GM06990 (cell line): Measurements from ENCODE around the gene PHACTR1.

Experiments
- DNase-seq: peaks from one replicate; pipeline ENCODE4 v3.0.0-alpha.2; 2011; ENCODE audit not compliant: insufficient read length; ENCODE audit errors: extremely low read depth
- H3K27me3 ChIP-seq: replicated peaks from 2 replicates; pipeline ENCODE4 v1.6.0; 2011; ENCODE audit warnings: low read length; ENCODE audit not compliant: control insufficient read depth, insufficient read depth
- H3K36me3 ChIP-seq: 2 replicates; pipeline ENCODE4 v1.5.1; 2011; ENCODE audit warnings: low read length; ENCODE audit not compliant: control insufficient read depth, insufficient read depth
- H3K4me3 ChIP-seq: replicated peaks from 2 replicates; pipeline ENCODE4 v1.5.1; 2011; ENCODE audit warnings: low read depth, mild to moderate bottlenecking, control low read depth, low read length
- TF ChIP-seq, protein P1 (sequence below): IDR thresholded peaks from 2 replicates; pipeline ENCODE4 v1.5.1; 2011; ENCODE audit warnings: low read length, control low read depth, mild to moderate bottlenecking, inconsistent platforms; ENCODE audit not compliant: insufficient read depth, poor library complexity, severe bottlenecking

The PHACTR1 gene

DNA sequence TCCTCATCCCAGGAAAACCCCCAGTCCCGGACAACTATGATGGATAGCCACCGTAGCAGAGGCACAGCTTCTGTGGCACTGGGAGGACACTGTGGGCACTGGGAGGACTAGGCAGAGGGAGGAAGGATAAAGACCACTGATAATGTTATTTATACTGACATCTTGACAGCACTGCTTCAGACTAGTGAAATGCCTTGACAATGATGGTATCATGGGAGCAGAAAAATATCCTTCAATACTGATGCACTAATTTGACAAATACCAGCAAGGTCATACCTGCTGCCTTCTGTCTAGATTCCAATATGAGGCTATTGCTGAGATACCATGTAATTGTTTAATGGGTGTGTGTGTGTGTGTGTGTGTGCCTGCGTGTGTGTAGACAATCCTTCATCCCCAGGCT lies 148.6 kb downstream of the PHACTR1 start:
- TF ChIP-seq, protein P1, sequence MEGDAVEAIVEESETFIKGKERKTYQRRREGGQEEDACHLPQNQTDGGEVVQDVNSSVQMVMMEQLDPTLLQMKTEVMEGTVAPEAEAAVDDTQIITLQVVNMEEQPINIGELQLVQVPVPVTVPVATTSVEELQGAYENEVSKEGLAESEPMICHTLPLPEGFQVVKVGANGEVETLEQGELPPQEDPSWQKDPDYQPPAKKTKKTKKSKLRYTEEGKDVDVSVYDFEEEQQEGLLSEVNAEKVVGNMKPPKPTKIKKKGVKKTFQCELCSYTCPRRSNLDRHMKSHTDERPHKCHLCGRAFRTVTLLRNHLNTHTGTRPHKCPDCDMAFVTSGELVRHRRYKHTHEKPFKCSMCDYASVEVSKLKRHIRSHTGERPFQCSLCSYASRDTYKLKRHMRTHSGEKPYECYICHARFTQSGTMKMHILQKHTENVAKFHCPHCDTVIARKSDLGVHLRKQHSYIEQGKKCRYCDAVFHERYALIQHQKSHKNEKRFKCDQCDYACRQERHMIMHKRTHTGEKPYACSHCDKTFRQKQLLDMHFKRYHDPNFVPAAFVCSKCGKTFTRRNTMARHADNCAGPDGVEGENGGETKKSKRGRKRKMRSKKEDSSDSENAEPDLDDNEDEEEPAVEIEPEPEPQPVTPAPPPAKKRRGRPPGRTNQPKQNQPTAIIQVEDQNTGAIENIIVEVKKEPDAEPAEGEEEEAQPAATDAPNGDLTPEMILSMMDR, result no peak
- DNase-seq, result no peak
- no peak overlapping the region for H3K4me3 ChIP-seq
- H3K36me3 ChIP-seq, result no peaks in the 10 kb centered on the region
- no peaks in the 10 kb centered on the region for H3K27me3 ChIP-seq

DNA sequence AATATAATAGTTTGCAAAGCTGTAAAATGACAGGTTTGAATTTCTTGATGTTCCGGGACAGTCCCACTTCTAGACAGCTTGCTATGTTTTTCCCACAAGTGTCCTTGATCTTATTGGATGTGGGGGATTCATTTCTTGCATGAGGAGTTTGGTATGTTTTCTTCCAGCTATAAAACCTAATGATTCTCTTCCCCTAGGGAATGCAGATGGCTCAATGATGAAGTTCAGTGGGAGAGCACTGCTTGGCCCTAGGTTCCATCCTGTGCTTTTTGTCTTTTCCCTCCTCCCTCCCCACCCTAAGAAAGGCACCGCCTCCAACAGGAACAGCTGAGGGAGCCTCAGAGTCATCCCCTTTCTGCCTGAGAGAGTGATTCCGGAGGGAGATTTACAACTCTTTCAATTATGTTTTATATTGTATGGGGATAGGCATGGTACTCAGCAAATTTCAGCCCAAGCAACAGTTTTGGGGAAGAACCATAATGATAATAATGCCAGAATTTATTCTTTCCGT lies 149.2 kb downstream of the PHACTR1 start:
- no peak overlapping the region for H3K4me3 ChIP-seq
- DNase-seq, result no peak
- no peaks in the 10 kb centered on the region for H3K36me3 ChIP-seq
- no peaks in the 10 kb centered on the region for H3K27me3 ChIP-seq
- TF ChIP-seq, protein P1, result no peak

DNA sequence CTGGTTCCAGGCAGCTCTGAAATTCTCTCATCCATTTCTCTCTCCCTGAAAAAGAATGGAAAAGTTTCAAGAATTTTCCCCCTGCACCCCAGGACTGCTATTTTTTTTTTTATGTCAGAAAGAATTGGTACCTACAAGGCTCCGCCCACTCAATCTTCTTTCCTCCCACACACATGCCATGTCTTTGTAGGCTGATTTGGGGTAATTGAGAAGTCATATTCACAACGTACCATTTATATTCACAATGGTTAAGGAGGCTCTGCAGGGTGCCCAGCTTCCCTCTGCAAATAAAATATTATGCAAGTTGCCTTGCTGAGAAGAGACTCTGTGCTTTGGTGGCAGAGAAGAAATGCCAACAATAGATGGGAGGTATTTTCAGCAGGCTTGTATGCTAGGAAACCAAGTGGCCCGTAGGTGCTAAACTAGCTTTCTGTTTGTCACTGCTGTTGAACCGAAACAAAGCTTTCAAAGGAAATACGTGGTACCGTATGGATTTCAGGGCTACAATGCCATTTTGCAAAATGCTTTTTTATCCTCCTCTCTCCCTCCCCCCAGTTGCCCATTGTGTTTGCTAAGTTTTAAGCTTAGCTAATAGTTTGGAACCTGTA lies 150.0 kb downstream of the PHACTR1 start:
- H3K36me3 ChIP-seq, result no peaks in the 10 kb centered on the region
- TF ChIP-seq, protein P1, result no peak
- no peak for DNase-seq
- no peak overlapping the region for H3K4me3 ChIP-seq
- H3K27me3 ChIP-seq, result no peaks in the 10 kb centered on the region

DNA sequence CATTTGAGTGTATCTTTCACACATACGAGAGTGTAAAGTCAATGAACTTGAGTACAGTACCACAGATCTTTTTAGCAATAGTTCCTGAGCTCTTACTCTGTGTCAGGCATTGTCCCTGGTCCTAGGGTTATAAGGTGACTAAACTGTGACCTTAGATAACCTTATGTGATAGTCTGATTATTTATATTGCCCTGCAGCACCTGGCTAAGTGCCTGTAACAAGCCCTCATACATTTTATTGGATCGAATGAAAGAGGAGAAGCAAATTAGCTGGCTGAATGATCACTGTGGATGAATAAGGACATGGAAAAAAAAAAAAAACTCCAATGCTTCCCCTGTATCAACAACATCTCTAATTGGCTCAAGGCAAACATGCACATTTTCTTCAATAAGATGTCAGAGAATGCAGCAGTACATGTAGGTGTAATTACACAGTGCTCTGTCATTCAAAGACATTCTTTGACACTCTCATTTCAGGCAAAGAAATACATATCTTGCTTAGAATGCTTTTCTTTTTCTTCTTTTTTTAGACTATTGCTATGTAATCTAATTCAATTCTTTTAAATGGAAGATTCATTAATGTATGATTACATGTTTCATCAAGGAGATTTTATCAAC lies 153.4 kb downstream of the PHACTR1 start:
- no peaks in the 10 kb centered on the region for H3K36me3 ChIP-seq
- no peak for DNase-seq
- TF ChIP-seq, protein P1, result no peak
- no peaks in the 10 kb centered on the region for H3K27me3 ChIP-seq
- H3K4me3 ChIP-seq, result no peak overlapping the region

DNA sequence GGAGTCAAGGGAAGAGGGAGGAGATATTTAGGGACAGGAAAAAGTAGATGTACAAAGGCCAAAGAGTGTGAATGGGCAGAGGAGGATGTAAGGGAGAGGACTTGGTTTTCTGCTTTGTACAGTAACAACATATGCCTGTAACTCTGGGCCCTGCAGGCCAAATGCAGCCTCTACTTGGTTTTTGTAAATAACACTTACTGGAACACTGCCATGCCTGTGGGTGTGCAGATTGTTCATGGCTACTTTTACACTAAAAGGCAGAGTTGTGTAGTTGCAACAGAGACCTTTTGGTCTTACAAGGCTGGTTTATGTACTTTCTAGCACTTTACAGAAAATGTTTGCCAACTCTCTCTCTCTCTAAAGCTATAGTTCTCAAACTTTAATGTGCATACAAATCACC lies 157.1 kb downstream of the PHACTR1 start:
- TF ChIP-seq, protein P1, result no peak
- no peak for DNase-seq

More for the DNA sequence above, 157.1 kb downstream of the PHACTR1 start:
- no peak overlapping the region for H3K4me3 ChIP-seq
- no peaks in the 10 kb centered on the region for H3K27me3 ChIP-seq
- no peaks in the 10 kb centered on the region for H3K36me3 ChIP-seq
